ENCODE measurements around the gene DOCK9.

GRCh38 chr13:98819382-98820010 is 158.4 kb downstream of the DOCK9 start:
- TF ChIP-seq POLR2A (IDR thresholded peaks at IDR 0.05; ENCODE audit: low read depth, low read length): no peak
- TF ChIP-seq SPI1 (IDR thresholded peaks at IDR 0.05; ENCODE audit: low read depth, low read length): no peak
- TF ChIP-seq TAF1 (IDR thresholded peaks at IDR 0.05; ENCODE audit: low read depth, low read length): no peak
